ENCODE measurements around the gene ANGPT4. TPM values are rescaled to one million over a fixed set of nuclear protein-coding genes. Genes with fewer than 3 reads are reported as not detected.

Gene ANGPT4
- total RNA-seq, 1 donor from 2014 or later = not detected

DNA sequence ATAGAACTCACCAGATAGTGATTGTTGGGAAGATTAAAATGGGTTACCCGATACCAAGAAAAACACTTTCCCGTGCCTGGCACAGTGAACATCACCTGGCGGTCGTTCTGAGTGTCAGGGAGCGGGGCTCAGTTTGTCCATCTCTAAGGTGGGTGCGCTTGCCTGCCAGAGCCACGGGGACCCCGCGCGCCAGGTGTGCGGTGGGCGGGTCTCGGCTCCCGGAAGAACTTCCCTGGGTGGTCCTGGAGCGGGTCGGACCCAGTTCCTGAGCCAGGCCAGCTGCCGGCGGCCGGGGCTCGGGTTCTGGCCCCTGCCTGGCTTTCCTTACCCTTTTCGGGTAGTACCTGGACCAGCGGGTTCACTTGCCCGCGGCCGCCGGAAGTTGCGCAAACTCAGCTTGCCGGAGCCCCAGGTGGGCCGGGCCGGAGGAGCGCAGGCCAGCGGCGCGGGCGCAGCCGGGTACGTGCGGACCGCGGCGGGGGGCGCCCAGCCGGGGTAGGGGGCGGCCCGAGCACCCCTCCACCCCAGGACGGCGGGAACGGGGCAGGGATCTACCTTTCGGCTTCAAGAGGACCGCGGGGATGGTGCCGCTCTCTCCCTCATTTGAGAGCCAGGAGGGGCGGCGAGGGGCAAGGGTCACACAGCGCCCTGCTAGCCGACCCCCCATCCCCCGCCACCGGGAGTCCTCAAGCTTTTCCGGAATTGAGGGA is 75.1 kb downstream of the ANGPT4 start:
- ATAC-seq (ENCODE audit: low read depth) (no peak), DNase-seq (peak; percentile 32)
- no peaks in the 10 kb centered on the region for H3K27me3 Mint-ChIP-seq
- no peak overlapping the region for H3K27ac Mint-ChIP-seq
- peaks cover 54% of the 10 kb centered on the region for H3K4me1 Mint-ChIP-seq
- H3K9me3 Mint-ChIP-seq = no peaks in the 10 kb centered on the region
- ChIA-PET POLR2A (interaction anchor here (7.1 kb wide), 1 partner anchor 8 kb away, joined by 50 read pairs; the partner anchor contains the start of gene FAM110A), CTCF (no interaction called here)
- peak overlapping the region; percentile 69 for H3K4me3 Mint-ChIP-seq
- TF ChIP-seq, protein P1, sequence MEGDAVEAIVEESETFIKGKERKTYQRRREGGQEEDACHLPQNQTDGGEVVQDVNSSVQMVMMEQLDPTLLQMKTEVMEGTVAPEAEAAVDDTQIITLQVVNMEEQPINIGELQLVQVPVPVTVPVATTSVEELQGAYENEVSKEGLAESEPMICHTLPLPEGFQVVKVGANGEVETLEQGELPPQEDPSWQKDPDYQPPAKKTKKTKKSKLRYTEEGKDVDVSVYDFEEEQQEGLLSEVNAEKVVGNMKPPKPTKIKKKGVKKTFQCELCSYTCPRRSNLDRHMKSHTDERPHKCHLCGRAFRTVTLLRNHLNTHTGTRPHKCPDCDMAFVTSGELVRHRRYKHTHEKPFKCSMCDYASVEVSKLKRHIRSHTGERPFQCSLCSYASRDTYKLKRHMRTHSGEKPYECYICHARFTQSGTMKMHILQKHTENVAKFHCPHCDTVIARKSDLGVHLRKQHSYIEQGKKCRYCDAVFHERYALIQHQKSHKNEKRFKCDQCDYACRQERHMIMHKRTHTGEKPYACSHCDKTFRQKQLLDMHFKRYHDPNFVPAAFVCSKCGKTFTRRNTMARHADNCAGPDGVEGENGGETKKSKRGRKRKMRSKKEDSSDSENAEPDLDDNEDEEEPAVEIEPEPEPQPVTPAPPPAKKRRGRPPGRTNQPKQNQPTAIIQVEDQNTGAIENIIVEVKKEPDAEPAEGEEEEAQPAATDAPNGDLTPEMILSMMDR (IDR thresholded peaks at IDR 0.05) = no peak
- intact Hi-C loops (cut with micrococcal nuclease) = loop anchor here (5.0 to 10.0 kb wide), 2 partner anchors 386 to 554 kb away; partner anchors contain the start of genes FKBP1A and RAD21L1
- H3K36me3 Mint-ChIP-seq (ENCODE audit: low read depth) = peaks cover 11% of the 10 kb centered on the region

- H3K36me3 Mint-ChIP-seq (ENCODE audit: low read depth) = peaks cover 11% of the 10 kb centered on the region
- DNase-seq = no peak
- H3K4me3 Mint-ChIP-seq = peak overlapping the region; percentile 69
- H3K4me1 Mint-ChIP-seq = peaks cover 54% of the 10 kb centered on the region
- H3K27me3 Mint-ChIP-seq = no peaks in the 10 kb centered on the region
- ChIA-PET CTCF (no interaction called here), POLR2A (interaction anchor here (7.1 kb wide), 1 partner anchor 7 kb away, joined by 50 read pairs; the partner anchor contains the start of gene FAM110A)
- ATAC-seq (ENCODE audit: low read depth) = no peak
- H3K27ac Mint-ChIP-seq = no peak overlapping the region
- H3K9me3 Mint-ChIP-seq = no peaks in the 10 kb centered on the region
- intact Hi-C loops (cut with micrococcal nuclease) = loop anchor here (5.0 to 10.0 kb wide), 2 partner anchors 387 to 554 kb away; partner anchors contain the start of genes FKBP1A and RAD21L1
- TF ChIP-seq, protein P1 (IDR thresholded peaks at IDR 0.05) = no peak
Measured at GRCh38 chr20:840503-840857, 75.7 kb downstream of the ANGPT4 start.

DNA sequence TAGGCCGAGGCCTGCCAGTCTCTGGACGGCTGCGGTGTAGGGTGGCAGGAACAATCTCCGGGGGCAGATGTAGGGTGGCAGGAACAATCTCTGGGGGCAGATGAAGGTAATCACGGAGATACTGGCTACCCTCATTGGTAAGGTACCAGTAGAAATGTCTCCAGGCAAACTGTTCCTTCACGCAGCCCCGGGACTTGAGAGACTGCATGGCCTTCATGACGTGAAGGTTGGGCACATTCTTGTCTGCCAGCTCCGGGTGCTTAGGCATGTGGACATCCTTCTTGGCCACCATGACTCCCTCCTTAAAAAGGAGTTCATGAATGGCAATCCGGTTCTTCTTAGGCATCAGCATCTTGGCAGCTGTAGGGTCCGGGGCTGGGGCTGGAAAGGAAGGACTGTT is 76.5 kb downstream of the ANGPT4 start:
- H3K36me3 Mint-ChIP-seq (ENCODE audit: low read depth) = peaks cover 11% of the 10 kb centered on the region
- ATAC-seq (ENCODE audit: low read depth) (no peak), DNase-seq (no peak)
- no peaks in the 10 kb centered on the region for H3K27me3 Mint-ChIP-seq
- H3K9me3 Mint-ChIP-seq = no peaks in the 10 kb centered on the region
- POLR2A ChIA-PET = no interaction called here
- TF ChIP-seq, protein P1 (IDR thresholded peaks at IDR 0.05) = no peak
- H3K4me1 Mint-ChIP-seq = peaks cover 56% of the 10 kb centered on the region
- H3K4me3 Mint-ChIP-seq = no peak overlapping the region
- H3K27ac Mint-ChIP-seq = no peak overlapping the region
- intact Hi-C loops (cut with micrococcal nuclease) = loop anchor here (5.0 to 10.0 kb wide), 2 partner anchors 388 to 555 kb away; partner anchors contain the start of genes FKBP1A and RAD21L1
- CTCF ChIA-PET = no interaction called here

DNA sequence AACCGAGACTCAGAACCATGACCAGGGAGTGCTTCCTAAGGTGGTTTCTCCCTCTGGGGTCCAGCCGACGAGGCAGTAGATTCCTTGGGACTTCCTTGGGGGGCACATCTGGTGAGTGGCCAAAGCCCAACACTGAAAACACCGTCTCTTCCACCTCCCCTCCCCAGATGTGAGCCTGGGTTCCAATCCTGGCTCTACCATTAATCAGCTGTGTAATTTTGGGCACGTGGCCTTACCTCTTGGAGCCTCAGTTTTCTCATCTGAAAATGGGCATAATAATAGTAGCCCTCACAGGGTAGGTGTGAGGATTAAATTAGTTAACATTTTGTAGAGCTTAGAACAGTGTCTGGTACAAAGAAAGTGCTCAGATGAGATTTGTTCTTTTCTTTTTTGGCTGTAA is 77.1 kb downstream of the ANGPT4 start:
- H3K4me3 Mint-ChIP-seq = no peak overlapping the region
- POLR2A ChIA-PET = no interaction called here
- H3K36me3 Mint-ChIP-seq (ENCODE audit: low read depth) = peaks cover 11% of the 10 kb centered on the region
- CTCF ChIA-PET = no interaction called here
- peaks cover 57% of the 10 kb centered on the region for H3K4me1 Mint-ChIP-seq
- TF ChIP-seq, protein P1 (IDR thresholded peaks at IDR 0.05) = no peak
- H3K27ac Mint-ChIP-seq = no peak overlapping the region
- H3K27me3 Mint-ChIP-seq = no peaks in the 10 kb centered on the region
- no peak for ATAC-seq (ENCODE audit: low read depth)
- intact Hi-C loops (cut with micrococcal nuclease) = no loop called here
- DNase-seq = no peak
- H3K9me3 Mint-ChIP-seq = no peaks in the 10 kb centered on the region

GRCh38 chr20:836190-836589 is 79.9 kb downstream of the ANGPT4 start:
- H3K27ac Mint-ChIP-seq = peak overlapping the region; percentile 16

More at GRCh38 chr20:836190-836589, 79.9 kb downstream of the ANGPT4 start:
- H3K9me3 Mint-ChIP-seq = no peaks in the 10 kb centered on the region
- ChIA-PET POLR2A (interaction anchor here (0.6 kb wide), 1 partner anchor 8 kb away, joined by 5 read pairs; no protein-coding TSS in a partner anchor), CTCF (no interaction called here)
- TF ChIP-seq, protein P1 (IDR thresholded peaks at IDR 0.05) = no peak
- peaks cover 11% of the 10 kb centered on the region for H3K36me3 Mint-ChIP-seq (ENCODE audit: low read depth)
- H3K4me3 Mint-ChIP-seq = no peak overlapping the region
- intact Hi-C loops (cut with micrococcal nuclease) = no loop called here
- H3K4me1 Mint-ChIP-seq = peaks cover 49% of the 10 kb centered on the region
- no peaks in the 10 kb centered on the region for H3K27me3 Mint-ChIP-seq
- no peak for DNase-seq
- no peak for ATAC-seq (ENCODE audit: low read depth)
